ENCODE results near the gene SNX30.

- no peak for TF ChIP-seq YY1 (IDR thresholded peaks at IDR 0.05; ENCODE audit: insufficient read depth, insufficient read length)
- TF ChIP-seq ZNF274 (IDR thresholded peaks at IDR 0.05; ENCODE audit: low read depth, low read length) = no peak
- no peak for TF ChIP-seq SUZ12 (IDR thresholded peaks at IDR 0.05; ENCODE audit: extremely low read depth, insufficient read depth, insufficient read length)
These were observed 150.3 kb downstream of the SNX30 start for GRCh38 chr9:112900901-112901300.
